H9 (cell line): ENCODE measurements around the gene LRRC3B. TPM values are rescaled to one million over a fixed set of nuclear protein-coding genes. Genes with fewer than 3 reads are reported as not detected.

Source experiments
- DNase-seq: peaks from one replicate; pipeline ENCODE4 v3.0.0-alpha.2; 2017
- H2AFZ ChIP-seq: one replicate; pipeline ENCODE4 v1.6.1; 2013; ENCODE audit warnings: mild to moderate bottlenecking, low read length, control low read depth, moderate library complexity
- H2AK5ac ChIP-seq: 2 replicates; pipeline ENCODE4 v1.6.1; 2013; ENCODE audit warnings: low read length, control low read depth, mixed read lengths; ENCODE audit not compliant: insufficient read length
- H2BK120ac ChIP-seq: one replicate; pipeline ENCODE4 v1.6.1; 2013; ENCODE audit warnings: low read depth, mild to moderate bottlenecking, low read length, control low read depth, inconsistent platforms; ENCODE audit not compliant: poor library complexity, severe bottlenecking
- H2BK12ac ChIP-seq: 2 replicates; pipeline ENCODE4 v1.6.1; 2013; ENCODE audit warnings: low read length, control low read depth, mixed read lengths, low read depth; ENCODE audit not compliant: insufficient read length
- H2BK15ac ChIP-seq: 2 replicates; pipeline ENCODE4 v1.6.1; 2013; ENCODE audit warnings: low read depth, low read length, control low read depth
- H2BK20ac ChIP-seq: one replicate; pipeline ENCODE4 v1.6.1; 2013; ENCODE audit warnings: low read depth, mild to moderate bottlenecking, low read length, control low read depth, inconsistent platforms; ENCODE audit not compliant: poor library complexity, severe bottlenecking
- H2BK5ac ChIP-seq: 2 replicates; pipeline ENCODE4 v1.6.1; 2013; ENCODE audit warnings: low read length, control low read depth, mixed read lengths; ENCODE audit not compliant: insufficient read length
- H3K14ac ChIP-seq: 2 replicates; pipeline ENCODE4 v1.6.1; 2013; ENCODE audit warnings: low read length, control low read depth; ENCODE audit not compliant: insufficient read depth
- H3K18ac ChIP-seq: 2 replicates; pipeline ENCODE4 v1.6.1; 2013; ENCODE audit warnings: low read depth, mild to moderate bottlenecking, mixed read lengths, low read length, control low read depth; ENCODE audit not compliant: insufficient read length
- H3K23ac ChIP-seq: 2 replicates; pipeline ENCODE4 v1.6.1; 2013; ENCODE audit warnings: low read length, control low read depth, mixed read lengths, low read depth; ENCODE audit not compliant: insufficient read length
- H3K23me2 ChIP-seq: 2 replicates; pipeline ENCODE4 v1.6.1; 2013; ENCODE audit warnings: low read depth, mild to moderate bottlenecking, mixed read lengths, low read length, control low read depth; ENCODE audit not compliant: insufficient read length, poor library complexity, severe bottlenecking
- H3K27ac ChIP-seq: 2 replicates; pipeline ENCODE4 v1.5.1; 2013; ENCODE audit warnings: low read length, control low read depth, mixed read lengths, low read depth; ENCODE audit not compliant: insufficient read length
- H3K27me3 ChIP-seq: 2 replicates; pipeline ENCODE4 v1.6.1; 2013; ENCODE audit warnings: low read length, control low read depth, inconsistent platforms; ENCODE audit not compliant: insufficient read depth
- H3K4ac ChIP-seq: 2 replicates; pipeline ENCODE4 v1.6.1; 2013; ENCODE audit warnings: low read depth, mild to moderate bottlenecking, control low read depth, inconsistent platforms, low read length, moderate library complexity
- H3K4me1 ChIP-seq: 2 replicates; pipeline ENCODE4 v1.6.1; 2013; ENCODE audit warnings: low read length, control low read depth, inconsistent platforms; ENCODE audit not compliant: insufficient read depth
- H3K4me2 ChIP-seq: 2 replicates; pipeline ENCODE4 v1.6.1; 2013; ENCODE audit warnings: low read length, control low read depth, mixed read lengths; ENCODE audit not compliant: insufficient read length, insufficient read depth
- H3K56ac ChIP-seq: 2 replicates; pipeline ENCODE4 v1.6.1; 2013; ENCODE audit warnings: low read depth, mild to moderate bottlenecking, mixed read lengths, low read length, control low read depth; ENCODE audit not compliant: insufficient read length
- H3K79me1 ChIP-seq: 2 replicates; pipeline ENCODE4 v1.6.1; 2013; ENCODE audit warnings: low read depth, mild to moderate bottlenecking, moderate library complexity, low read length, control low read depth, inconsistent platforms; ENCODE audit not compliant: insufficient read depth, poor library complexity, severe bottlenecking
- H3K79me2 ChIP-seq: 2 replicates; pipeline ENCODE4 v1.6.1; 2013; ENCODE audit warnings: low read length, control low read depth, inconsistent platforms; ENCODE audit not compliant: insufficient read depth
- H3K9ac ChIP-seq: 2 replicates; pipeline ENCODE4 v1.6.1; 2013; ENCODE audit warnings: low read length, control low read depth, mixed read lengths; ENCODE audit not compliant: insufficient read length; ENCODE audit errors: extremely low read depth
- H3K9me3 ChIP-seq: one replicate; pipeline ENCODE4 v1.6.1; 2013; ENCODE audit warnings: low read depth, low read length, inconsistent platforms; ENCODE audit not compliant: control insufficient read depth
- H3T11ph ChIP-seq: one replicate; pipeline ENCODE4 v1.6.1; 2013; ENCODE audit warnings: mild to moderate bottlenecking, low read length, control low read depth, inconsistent platforms
- H4K20me1 ChIP-seq: one replicate; pipeline ENCODE4 v1.6.1; 2013; ENCODE audit not compliant: control insufficient read depth, insufficient read length, insufficient read depth
- H4K5ac ChIP-seq: 2 replicates; pipeline ENCODE4 v1.6.1; 2013; ENCODE audit warnings: low read depth, mild to moderate bottlenecking, mixed read lengths, low read length, control low read depth; ENCODE audit not compliant: insufficient read length
- H4K8ac ChIP-seq: replicated peaks from 2 replicates; pipeline ENCODE4 v1.6.1; 2013; ENCODE audit warnings: low read length, control low read depth, mixed read lengths, low read depth; ENCODE audit not compliant: insufficient read length
- H4K91ac ChIP-seq: 2 replicates; pipeline ENCODE4 v1.6.1; 2013; ENCODE audit warnings: low read depth, mild to moderate bottlenecking, moderate library complexity, mixed read lengths, low read length, control low read depth; ENCODE audit not compliant: insufficient read length
- H3K27ac Mint-ChIP-seq, 3 experiments: 2 replicates in 2 of 3; 3 replicates in 1 of 3; pipeline ENCODE4 v1.8.0; 2020 to 2021; ENCODE audit warnings: mixed read lengths in 3 of 3, mild to moderate bottlenecking in 1 of 3, moderate library complexity in 1 of 3
- H3K27me3 Mint-ChIP-seq: 2 replicates; pipeline ENCODE4 v1.8.0; 2021; ENCODE audit warnings: low read depth, mild to moderate bottlenecking, moderate library complexity, mixed read lengths
- H3K36me3 Mint-ChIP-seq, 3 experiments: 2 replicates in 2 of 3; 3 replicates in 1 of 3; pipeline ENCODE4 v1.8.0; 2020 to 2021; ENCODE audit warnings: low read depth in 3 of 3, mixed read lengths in 3 of 3; ENCODE audit not compliant: insufficient read depth in 1 of 3
- H3K4me1 Mint-ChIP-seq, 2 experiments: 2 replicates each; pipeline ENCODE4 v1.8.0; 2020; ENCODE audit warnings: mixed read lengths in 2 of 2
- H3K4me3 Mint-ChIP-seq, 2 experiments: 2 replicates in 1 of 2; 3 replicates in 1 of 2; pipeline ENCODE4 v1.8.0; 2020 to 2021; ENCODE audit warnings: mild to moderate bottlenecking in 2 of 2, mixed read lengths in 2 of 2, moderate library complexity in 1 of 2
- H3K9me3 Mint-ChIP-seq, 2 experiments: 2 replicates in 1 of 2; 3 replicates in 1 of 2; pipeline ENCODE4 v1.8.0; 2020; ENCODE audit warnings: mild to moderate bottlenecking in 2 of 2, mixed read lengths in 2 of 2, moderate library complexity in 1 of 2
- total RNA-seq: library from RNA; stranded (reverse); gene quantifications from 2 replicates; pipeline ENCODE4 v1.2.1, GENCODE V29; 2021
- TF ChIP-seq, protein P1 (sequence below): fragments of 200-600 bp; sonication (generic); conservative IDR thresholded peaks from 3 replicates; pipeline ENCODE4 v1.8.0; 2021; ENCODE audit warnings: antibody characterized with exemption, mild to moderate bottlenecking

LRRC3B gene
- total RNA-seq, 1 experiment from 2014 or later: 0.35 TPM

GRCh38 chr3:26621176-26621575 lies 1.4 kb upstream of the LRRC3B start:
- Histone ChIP-seq H3K14ac (no peak overlapping the region), H3K18ac (no peak overlapping the region), H2AK5ac (no peak overlapping the region), H2BK5ac (no peak overlapping the region), H2BK120ac (no peak overlapping the region), H3K9me3 (no peaks in the 10 kb centered on the region), H3K4ac (no peak overlapping the region), H4K91ac (no peak overlapping the region), H4K20me1 (no peaks in the 10 kb centered on the region), H2BK15ac (no peak overlapping the region), H3K27me3 (peaks cover 39% of the 10 kb centered on the region), H3K23me2 (peaks cover 29% of the 10 kb centered on the region), H3K79me2 (no peaks in the 10 kb centered on the region), H3K4me2 (no peak overlapping the region), H3K4me1 (peaks cover 2% of the 10 kb centered on the region; the same call in 1 of the 2 replicates), H4K5ac (no peak overlapping the region), H3K56ac (no peak overlapping the region), H2AFZ (no peak overlapping the region), H3K23ac (no peak overlapping the region), H3K79me1 (no peaks in the 10 kb centered on the region), H3K9ac (no peak overlapping the region), H3T11ph (no peak overlapping the region), H3K27ac (no peak overlapping the region), H2BK12ac (no peak overlapping the region), H4K8ac (no peak overlapping the region), H2BK20ac (no peak overlapping the region)
- H3K9me3 Mint-ChIP-seq: no peaks in the 10 kb centered on the region
- TF ChIP-seq, protein P1, sequence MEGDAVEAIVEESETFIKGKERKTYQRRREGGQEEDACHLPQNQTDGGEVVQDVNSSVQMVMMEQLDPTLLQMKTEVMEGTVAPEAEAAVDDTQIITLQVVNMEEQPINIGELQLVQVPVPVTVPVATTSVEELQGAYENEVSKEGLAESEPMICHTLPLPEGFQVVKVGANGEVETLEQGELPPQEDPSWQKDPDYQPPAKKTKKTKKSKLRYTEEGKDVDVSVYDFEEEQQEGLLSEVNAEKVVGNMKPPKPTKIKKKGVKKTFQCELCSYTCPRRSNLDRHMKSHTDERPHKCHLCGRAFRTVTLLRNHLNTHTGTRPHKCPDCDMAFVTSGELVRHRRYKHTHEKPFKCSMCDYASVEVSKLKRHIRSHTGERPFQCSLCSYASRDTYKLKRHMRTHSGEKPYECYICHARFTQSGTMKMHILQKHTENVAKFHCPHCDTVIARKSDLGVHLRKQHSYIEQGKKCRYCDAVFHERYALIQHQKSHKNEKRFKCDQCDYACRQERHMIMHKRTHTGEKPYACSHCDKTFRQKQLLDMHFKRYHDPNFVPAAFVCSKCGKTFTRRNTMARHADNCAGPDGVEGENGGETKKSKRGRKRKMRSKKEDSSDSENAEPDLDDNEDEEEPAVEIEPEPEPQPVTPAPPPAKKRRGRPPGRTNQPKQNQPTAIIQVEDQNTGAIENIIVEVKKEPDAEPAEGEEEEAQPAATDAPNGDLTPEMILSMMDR: no peak
- peaks cover 78% of the 10 kb centered on the region for H3K27me3 Mint-ChIP-seq
- H3K4me3 Mint-ChIP-seq: peak overlapping the region in 1 of 2 experiments; percentile 1; a peak in 1 of 5 replicates
- H3K36me3 Mint-ChIP-seq: no peaks in the 10 kb centered on the region; a peak in 1 of 7 replicates
- no peak for DNase-seq
- no peak overlapping the region for H3K27ac Mint-ChIP-seq
- H3K4me1 Mint-ChIP-seq: peaks cover 26 to 32% of the 10 kb centered on the region in 2 experiments
